Liver (tissue), 3 donors: Measurements from ENCODE around the gene GRK1.
"Not testable (repeated sequence)": the region's sequence is repeated elsewhere in the genome, so short reads cannot be mapped to it uniquely, and the experiment has no call there.

Experiments used
- EGR1 ChIP-seq, 2 donors: IDR thresholded peaks; 2 replicates each; pipeline ENCODE4 v1.6.1; 2016 to 2018; ENCODE audit warnings: antibody characterized with exemption in 2 of 2, low read depth in 2 of 2
- FOXA1 ChIP-seq: IDR thresholded peaks from 2 replicates; pipeline ENCODE4 v1.6.1; 2016; ENCODE audit warnings: antibody characterized with exemption
- HNF4A ChIP-seq, 2 donors: conservative IDR thresholded peaks; 2 replicates each; pipeline ENCODE4 v1.6.1; 2016; ENCODE audit warnings: antibody characterized with exemption in 2 of 2, mild to moderate bottlenecking in 2 of 2
- JUND ChIP-seq, 2 donors: IDR thresholded peaks; 2 replicates each; pipeline ENCODE4 v1.6.1; 2016; ENCODE audit warnings: antibody characterized with exemption in 2 of 2
- RAD21 ChIP-seq, 2 donors: IDR thresholded peaks; 2 replicates each; pipeline ENCODE4 v1.6.1; 2016; ENCODE audit warnings: antibody characterized with exemption in 2 of 2, mild to moderate bottlenecking in 2 of 2
- SP1 ChIP-seq: IDR thresholded peaks from 2 replicates; pipeline ENCODE4 v1.6.1; 2018; ENCODE audit warnings: antibody characterized with exemption, mild to moderate bottlenecking
- TAF1 ChIP-seq: conservative IDR thresholded peaks from 2 replicates; pipeline ENCODE4 v1.6.1; 2016; ENCODE audit warnings: antibody characterized with exemption, mild to moderate bottlenecking
- YY1 ChIP-seq: IDR thresholded peaks from 2 replicates; pipeline ENCODE4 v1.6.1; 2016; ENCODE audit warnings: antibody characterized with exemption, mild to moderate bottlenecking
- TF ChIP-seq, protein P1 (sequence below): IDR thresholded peaks from 2 replicates; pipeline ENCODE4 v1.6.1; 2016; ENCODE audit warnings: antibody characterized with exemption, mild to moderate bottlenecking
- TF ChIP-seq, protein P2 (sequence below): fragments of 150-350 bp; IDR thresholded peaks from 2 replicates; pipeline ENCODE4 v1.5.1; 2017; ENCODE audit warnings: improper control_type of control experiment, low read depth, low read length; ENCODE audit not compliant: missing input control
- TF ChIP-seq, protein P3 (sequence below): IDR thresholded peaks from 2 replicates; pipeline ENCODE4 v1.6.1; 2016; ENCODE audit warnings: antibody characterized with exemption
- TF ChIP-seq, protein P4 (sequence below): IDR thresholded peaks from 2 replicates; pipeline ENCODE4 v1.6.1; 2016; ENCODE audit warnings: antibody characterized with exemption
- TF ChIP-seq, protein P5 (sequence below): IDR thresholded peaks from 2 replicates; pipeline ENCODE4 v1.6.1; 2016; ENCODE audit warnings: antibody characterized with exemption
- donor health status: healthy.
- donor health status: healthy.

DNA sequence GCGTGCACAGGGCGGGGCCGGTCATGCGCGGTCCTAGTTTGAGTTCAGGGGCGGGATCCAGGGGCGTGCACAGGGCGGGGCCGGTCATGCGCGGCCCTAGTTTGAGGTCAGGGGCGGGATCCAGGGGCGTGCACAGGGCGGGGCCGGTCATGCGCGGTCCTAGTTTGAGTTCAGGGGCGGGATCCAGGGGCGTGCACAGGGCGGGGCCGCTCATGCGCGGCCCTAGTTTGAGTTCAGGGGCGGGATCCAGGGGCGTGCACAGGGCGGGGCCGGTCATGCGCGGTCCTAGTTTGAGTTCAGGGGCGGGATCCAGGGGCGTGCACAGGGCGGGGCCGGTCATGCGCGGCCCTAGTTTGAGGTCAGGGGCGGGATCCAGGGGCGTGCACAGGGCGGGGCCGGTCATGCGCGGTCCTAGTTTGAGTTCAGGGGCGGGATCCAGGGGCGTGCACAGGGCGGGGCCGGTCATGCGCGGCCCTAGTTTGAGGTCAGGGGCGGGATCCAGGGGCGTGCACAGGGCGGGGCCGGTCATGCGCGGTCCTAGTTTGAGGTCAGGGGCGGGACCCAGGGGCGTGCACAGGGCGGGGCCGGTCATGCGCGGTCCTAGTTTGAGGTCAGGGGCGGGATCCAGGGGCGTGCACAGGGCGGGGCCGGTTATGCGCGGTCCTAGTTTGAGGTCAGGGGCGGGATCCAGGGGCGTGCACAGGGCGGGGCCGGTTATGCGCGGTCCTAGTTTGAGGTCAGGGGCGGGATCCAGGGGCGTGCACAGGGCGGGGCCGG is 58.5 kb downstream of the GRK1 start:
- TF ChIP-seq, protein P1, sequence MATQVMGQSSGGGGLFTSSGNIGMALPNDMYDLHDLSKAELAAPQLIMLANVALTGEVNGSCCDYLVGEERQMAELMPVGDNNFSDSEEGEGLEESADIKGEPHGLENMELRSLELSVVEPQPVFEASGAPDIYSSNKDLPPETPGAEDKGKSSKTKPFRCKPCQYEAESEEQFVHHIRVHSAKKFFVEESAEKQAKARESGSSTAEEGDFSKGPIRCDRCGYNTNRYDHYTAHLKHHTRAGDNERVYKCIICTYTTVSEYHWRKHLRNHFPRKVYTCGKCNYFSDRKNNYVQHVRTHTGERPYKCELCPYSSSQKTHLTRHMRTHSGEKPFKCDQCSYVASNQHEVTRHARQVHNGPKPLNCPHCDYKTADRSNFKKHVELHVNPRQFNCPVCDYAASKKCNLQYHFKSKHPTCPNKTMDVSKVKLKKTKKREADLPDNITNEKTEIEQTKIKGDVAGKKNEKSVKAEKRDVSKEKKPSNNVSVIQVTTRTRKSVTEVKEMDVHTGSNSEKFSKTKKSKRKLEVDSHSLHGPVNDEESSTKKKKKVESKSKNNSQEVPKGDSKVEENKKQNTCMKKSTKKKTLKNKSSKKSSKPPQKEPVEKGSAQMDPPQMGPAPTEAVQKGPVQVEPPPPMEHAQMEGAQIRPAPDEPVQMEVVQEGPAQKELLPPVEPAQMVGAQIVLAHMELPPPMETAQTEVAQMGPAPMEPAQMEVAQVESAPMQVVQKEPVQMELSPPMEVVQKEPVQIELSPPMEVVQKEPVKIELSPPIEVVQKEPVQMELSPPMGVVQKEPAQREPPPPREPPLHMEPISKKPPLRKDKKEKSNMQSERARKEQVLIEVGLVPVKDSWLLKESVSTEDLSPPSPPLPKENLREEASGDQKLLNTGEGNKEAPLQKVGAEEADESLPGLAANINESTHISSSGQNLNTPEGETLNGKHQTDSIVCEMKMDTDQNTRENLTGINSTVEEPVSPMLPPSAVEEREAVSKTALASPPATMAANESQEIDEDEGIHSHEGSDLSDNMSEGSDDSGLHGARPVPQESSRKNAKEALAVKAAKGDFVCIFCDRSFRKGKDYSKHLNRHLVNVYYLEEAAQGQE, result not testable (repeated sequence)
- TF ChIP-seq TAF1; JUND (IDR thresholded peaks at IDR 0.05); RAD21 (IDR thresholded peaks at IDR 0.05); EGR1 (IDR thresholded peaks at IDR 0.05; ENCODE audit: low read depth in 2 of 2); YY1; HNF4A (conservative IDR thresholded peaks at IDR 0.05); FOXA1: not testable (repeated sequence)
- TF ChIP-seq, protein P2, sequence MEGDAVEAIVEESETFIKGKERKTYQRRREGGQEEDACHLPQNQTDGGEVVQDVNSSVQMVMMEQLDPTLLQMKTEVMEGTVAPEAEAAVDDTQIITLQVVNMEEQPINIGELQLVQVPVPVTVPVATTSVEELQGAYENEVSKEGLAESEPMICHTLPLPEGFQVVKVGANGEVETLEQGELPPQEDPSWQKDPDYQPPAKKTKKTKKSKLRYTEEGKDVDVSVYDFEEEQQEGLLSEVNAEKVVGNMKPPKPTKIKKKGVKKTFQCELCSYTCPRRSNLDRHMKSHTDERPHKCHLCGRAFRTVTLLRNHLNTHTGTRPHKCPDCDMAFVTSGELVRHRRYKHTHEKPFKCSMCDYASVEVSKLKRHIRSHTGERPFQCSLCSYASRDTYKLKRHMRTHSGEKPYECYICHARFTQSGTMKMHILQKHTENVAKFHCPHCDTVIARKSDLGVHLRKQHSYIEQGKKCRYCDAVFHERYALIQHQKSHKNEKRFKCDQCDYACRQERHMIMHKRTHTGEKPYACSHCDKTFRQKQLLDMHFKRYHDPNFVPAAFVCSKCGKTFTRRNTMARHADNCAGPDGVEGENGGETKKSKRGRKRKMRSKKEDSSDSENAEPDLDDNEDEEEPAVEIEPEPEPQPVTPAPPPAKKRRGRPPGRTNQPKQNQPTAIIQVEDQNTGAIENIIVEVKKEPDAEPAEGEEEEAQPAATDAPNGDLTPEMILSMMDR, result not testable (repeated sequence)
- TF ChIP-seq, protein P3, sequence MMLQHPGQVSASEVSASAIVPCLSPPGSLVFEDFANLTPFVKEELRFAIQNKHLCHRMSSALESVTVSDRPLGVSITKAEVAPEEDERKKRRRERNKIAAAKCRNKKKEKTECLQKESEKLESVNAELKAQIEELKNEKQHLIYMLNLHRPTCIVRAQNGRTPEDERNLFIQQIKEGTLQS, result not testable (repeated sequence)
- TF ChIP-seq SP1, result peak; percentile 88
- TF ChIP-seq, protein P4, sequence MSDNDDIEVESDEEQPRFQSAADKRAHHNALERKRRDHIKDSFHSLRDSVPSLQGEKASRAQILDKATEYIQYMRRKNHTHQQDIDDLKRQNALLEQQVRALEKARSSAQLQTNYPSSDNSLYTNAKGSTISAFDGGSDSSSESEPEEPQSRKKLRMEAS, result not testable (repeated sequence)
- TF ChIP-seq, protein P5, sequence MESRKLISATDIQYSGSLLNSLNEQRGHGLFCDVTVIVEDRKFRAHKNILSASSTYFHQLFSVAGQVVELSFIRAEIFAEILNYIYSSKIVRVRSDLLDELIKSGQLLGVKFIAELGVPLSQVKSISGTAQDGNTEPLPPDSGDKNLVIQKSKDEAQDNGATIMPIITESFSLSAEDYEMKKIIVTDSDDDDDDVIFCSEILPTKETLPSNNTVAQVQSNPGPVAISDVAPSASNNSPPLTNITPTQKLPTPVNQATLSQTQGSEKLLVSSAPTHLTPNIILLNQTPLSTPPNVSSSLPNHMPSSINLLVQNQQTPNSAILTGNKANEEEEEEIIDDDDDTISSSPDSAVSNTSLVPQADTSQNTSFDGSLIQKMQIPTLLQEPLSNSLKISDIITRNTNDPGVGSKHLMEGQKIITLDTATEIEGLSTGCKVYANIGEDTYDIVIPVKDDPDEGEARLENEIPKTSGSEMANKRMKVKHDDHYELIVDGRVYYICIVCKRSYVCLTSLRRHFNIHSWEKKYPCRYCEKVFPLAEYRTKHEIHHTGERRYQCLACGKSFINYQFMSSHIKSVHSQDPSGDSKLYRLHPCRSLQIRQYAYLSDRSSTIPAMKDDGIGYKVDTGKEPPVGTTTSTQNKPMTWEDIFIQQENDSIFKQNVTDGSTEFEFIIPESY, result not testable (repeated sequence)
